ENCODE results near the gene PLEKHG5. TPM values are rescaled to one million over a fixed set of nuclear protein-coding genes. Genes with fewer than 3 reads are reported as not detected.

The PLEKHG5 gene
- total RNA-seq: 10 to 100 TPM in 5 of 6 donors, 1 to 10 TPM in 1; 5.0 to 31.4 (median 12.6) TPM

GRCh38 chr1:6491480-6491962, at the start of gene PLEKHG5:
TSS of gene PLEKHG5 (minus strand) at chr1:6491667. CDS start at chr1:6477571, 14,096 bp downstream.
- peaks cover 20 to 40% (median 25%) of the 10 kb centered on the region in 4 donors for H3K4me1 ChIP-seq
- WGBS, 2 donors: 77 to 79% methylated on average over 6 of the region's 6 CpGs
- DNase-seq (no peak), ATAC-seq (ENCODE audit: low FRiP score in 2 of 2) (no peak)
- no peaks in the 10 kb centered on the region for H3K9me3 ChIP-seq
- no peaks in the 10 kb centered on the region for H3K36me3 ChIP-seq
- TF ChIP-seq EP300 (IDR thresholded peaks at IDR 0.05): no peak
- H3K27ac ChIP-seq: peak within 1 kb of the TSS; percentile 18 to 79 (median 76)
- peak within 1 kb of the TSS; percentile 33 to 62 (median 60) for H3K4me3 ChIP-seq
- peaks cover 0 to 3% (median 0%) of the 10 kb centered on the region in 4 donors for H3K27me3 ChIP-seq

GRCh38 chr1:6538956-6539355, 47.5 kb upstream of the PLEKHG5 start:
- no peaks in the 10 kb centered on the region for H3K9me3 ChIP-seq
- H3K27me3 ChIP-seq: no peaks in the 10 kb centered on the region
- H3K27ac ChIP-seq: no peak overlapping the region
- WGBS, 2 donors: 57 to 60% methylated on average over 3 of the region's 3 CpGs
- no peak overlapping the region for H3K4me3 ChIP-seq
- H3K4me1 ChIP-seq: peaks cover 0 to 7% (median 0%) of the 10 kb centered on the region in 4 donors
- peaks cover 6 to 64% (median 24%) of the 10 kb centered on the region in 4 donors for H3K36me3 ChIP-seq
- TF ChIP-seq EP300 (IDR thresholded peaks at IDR 0.05) (no peak), CTCF (IDR thresholded peaks at IDR 0.05) (no peak), POLR2A (IDR thresholded peaks at IDR 0.05) (no peak), POLR2AphosphoS5 (IDR thresholded peaks at IDR 0.05) (no peak)
- ATAC-seq (ENCODE audit: low FRiP score in 2 of 2) (no peak), DNase-seq (no peak)

- ATAC-seq (ENCODE audit: low FRiP score in 2 of 2) (no peak), DNase-seq (no peak)
- Histone ChIP-seq H3K9me3 (no peaks in the 10 kb centered on the region), H3K4me1 (peaks cover 0 to 7% (median 0%) of the 10 kb centered on the region in 4 donors), H3K27me3 (no peaks in the 10 kb centered on the region), H3K36me3 (peaks cover 14 to 66% (median 30%) of the 10 kb centered on the region in 4 donors), H3K4me3 (no peak overlapping the region), H3K27ac (no peak overlapping the region)
- WGBS, 2 donors: 97 to 100% methylated on average over 4 of the region's 5 CpGs
- TF ChIP-seq CTCF (IDR thresholded peaks at IDR 0.05): no peak
- TF ChIP-seq POLR2AphosphoS5 (IDR thresholded peaks at IDR 0.05): no peak
- no peak for TF ChIP-seq EP300 (IDR thresholded peaks at IDR 0.05)
These were observed 44.8 kb upstream of the PLEKHG5 start for GRCh38 chr1:6536291-6536690.

GRCh38 chr1:6535214-6535613, 43.7 kb upstream of the PLEKHG5 start:
- DNase-seq: no peak
- Histone ChIP-seq H3K9me3 (no peaks in the 10 kb centered on the region), H3K4me1 (peaks cover 0 to 7% (median 0%) of the 10 kb centered on the region in 4 donors), H3K27ac (no peak overlapping the region), H3K27me3 (no peaks in the 10 kb centered on the region), H3K4me3 (no peak overlapping the region), H3K36me3 (peaks cover 17 to 67% (median 33%) of the 10 kb centered on the region in 4 donors)
- 88 to 92% methylated on average over 4 of the region's 4 CpGs for WGBS, 2 donors
- no peak for ATAC-seq (ENCODE audit: low FRiP score in 2 of 2)
- TF ChIP-seq POLR2AphosphoS5 (IDR thresholded peaks at IDR 0.05): no peak
- TF ChIP-seq EP300 (IDR thresholded peaks at IDR 0.05): no peak
- TF ChIP-seq POLR2A (IDR thresholded peaks at IDR 0.05): no peak
- TF ChIP-seq CTCF (IDR thresholded peaks at IDR 0.05): no peak

GRCh38 chr1:6534248-6534822, 42.9 kb upstream of the PLEKHG5 start:
- ATAC-seq (ENCODE audit: low FRiP score in 2 of 2) (no peak), DNase-seq (no peak)
- peaks cover 0 to 7% (median 0%) of the 10 kb centered on the region in 4 donors for H3K4me1 ChIP-seq
- no peaks in the 10 kb centered on the region for H3K27me3 ChIP-seq
- peaks cover 17 to 71% (median 39%) of the 10 kb centered on the region in 4 donors for H3K36me3 ChIP-seq
- no peak overlapping the region for H3K27ac ChIP-seq
- no peaks in the 10 kb centered on the region for H3K9me3 ChIP-seq
- TF ChIP-seq CTCF (IDR thresholded peaks at IDR 0.05): no peak
- TF ChIP-seq POLR2A (IDR thresholded peaks at IDR 0.05): no peak
- no peak for TF ChIP-seq POLR2AphosphoS5 (IDR thresholded peaks at IDR 0.05)
- TF ChIP-seq EP300 (IDR thresholded peaks at IDR 0.05): no peak
- WGBS, 2 donors: 86 to 92% methylated on average over 8 of the region's 8 CpGs
- H3K4me3 ChIP-seq: no peak overlapping the region
